22Rv1 (cell line): ENCODE results near the gene CFAP46.

ENCODE experiments used
- H3K27ac ChIP-seq: fragments of 450-650 bp; 2 replicates; pipeline ENCODE4 v1.5.1; 2017
- CTCF ChIP-seq: fragments of 450-650 bp; IDR thresholded peaks from 2 replicates; pipeline ENCODE4 v1.5.1; 2017; ENCODE audit warnings: mild to moderate bottlenecking
- ZFX ChIP-seq: fragments of 450-650 bp; IDR thresholded peaks from 2 replicates; pipeline ENCODE4 v1.6.1; 2017; ENCODE audit warnings: antibody characterized with exemption, borderline replicate concordance

Gene CFAP46

GRCh38 chr10:132953428-132953827 is 11.1 kb upstream of the CFAP46 start:
- H3K27ac ChIP-seq, result no peak overlapping the region
- TF ChIP-seq ZFX (no peak), CTCF (no peak)

- H3K27ac ChIP-seq, result no peak overlapping the region
- TF ChIP-seq CTCF, result no peak
- TF ChIP-seq ZFX, result no peak
Observed at GRCh38 chr10:132951926-132952325, 9.6 kb upstream of the CFAP46 start.

- no peak overlapping the region for H3K27ac ChIP-seq
- TF ChIP-seq ZFX (no peak), CTCF (no peak)
Observed at GRCh38 chr10:132948351-132948750, 6.0 kb upstream of the CFAP46 start.

- H3K27ac ChIP-seq, result no peak overlapping the region
- TF ChIP-seq CTCF, result no peak
- TF ChIP-seq ZFX, result no peak
Observed at GRCh38 chr10:132947843-132948242, 5.5 kb upstream of the CFAP46 start.

- TF ChIP-seq CTCF (no peak), ZFX (no peak)
- no peak overlapping the region for H3K27ac ChIP-seq
Observed at GRCh38 chr10:132946806-132947546, 4.6 kb upstream of the CFAP46 start.

GRCh38 chr10:132946311-132946710 is 3.9 kb upstream of the CFAP46 start:
- H3K27ac ChIP-seq, result no peak overlapping the region
- TF ChIP-seq ZFX (no peak), CTCF (no peak)

- TF ChIP-seq ZFX (no peak), CTCF (no peak)
- no peak overlapping the region for H3K27ac ChIP-seq
Observed at GRCh38 chr10:132945894-132946255, 3.5 kb upstream of the CFAP46 start.
